Stimulated activated CD4-positive, alpha-beta T cell treated with anti-CD3 and anti-CD28 coated beads, Interleukin-4, amount 100 ng/mL, for 4 hours (primary cell): ENCODE results near the gene ERBB4.
"Not testable (repeated sequence)": the region's sequence is repeated elsewhere in the genome, so short reads cannot be mapped to it uniquely, and the experiment has no call there.

Source experiments
- DNase-seq, 2 experiments: peaks; one replicate each; pipeline ENCODE4 v3.0.0-alpha.2; 2020

ERBB4 gene

GRCh38 chr2:212193803-212194202 lies 344.8 kb downstream of the ERBB4 start:
- DNase-seq, result no peak

- no peak for DNase-seq
These were observed 345.5 kb downstream of the ERBB4 start for GRCh38 chr2:212193056-212193455.

- DNase-seq, result not testable (repeated sequence)
These were observed 347.2 kb downstream of the ERBB4 start for GRCh38 chr2:212191438-212191837.

- DNase-seq, result no peak
These were observed 352.4 kb downstream of the ERBB4 start for GRCh38 chr2:212186166-212186565.

DNA sequence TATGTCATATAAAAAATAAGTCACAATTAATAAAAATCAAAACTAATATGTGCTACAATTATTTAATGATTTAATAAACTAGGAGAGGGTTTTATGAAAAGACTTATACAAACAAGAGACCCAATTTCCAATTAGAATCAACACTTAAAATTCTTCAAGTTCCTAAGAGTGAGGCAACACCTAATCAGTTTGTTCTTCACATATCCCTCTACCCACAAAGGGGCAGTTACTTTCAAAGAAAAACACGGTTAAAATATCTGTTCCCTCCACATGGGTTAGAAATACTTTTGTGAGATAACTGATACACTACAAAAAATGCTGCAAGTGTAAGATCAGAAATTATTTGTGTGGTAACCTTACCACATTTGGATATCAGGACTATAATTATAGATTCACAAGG lies 357.0 kb downstream of the ERBB4 start:
- no peak for DNase-seq

DNA sequence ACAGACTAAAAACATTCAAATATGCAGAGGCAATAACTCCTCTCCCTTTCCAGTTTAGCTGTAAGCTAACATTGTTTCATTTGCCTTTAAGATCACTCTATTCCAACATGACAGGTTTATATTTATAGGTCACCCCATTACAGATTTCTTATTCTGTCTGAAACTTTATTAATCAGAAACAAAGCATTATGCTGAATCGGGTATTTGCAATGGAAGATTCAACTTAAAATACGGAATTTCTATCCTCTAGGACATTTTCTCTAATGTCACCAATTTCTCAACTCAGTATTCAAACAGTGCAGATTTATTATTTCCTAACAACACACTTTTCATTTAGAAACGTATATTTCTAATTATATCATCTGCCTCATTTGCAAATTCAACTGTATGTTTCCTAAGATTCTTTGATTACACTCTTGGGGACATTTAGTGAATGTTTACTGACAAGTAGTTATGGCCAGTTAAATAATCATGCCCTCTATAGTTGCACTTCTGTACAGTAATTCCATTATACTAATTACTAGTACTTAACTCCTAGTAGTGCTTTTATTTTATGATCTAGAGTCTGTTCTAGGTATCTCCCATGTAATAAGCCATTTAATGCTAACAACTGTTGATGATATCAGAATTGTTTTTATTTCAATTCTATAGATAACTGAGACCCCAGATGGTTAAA lies 358.1 kb downstream of the ERBB4 start:
- no peak for DNase-seq

GRCh38 chr2:212177724-212178123 lies 360.9 kb downstream of the ERBB4 start:
- no peak for DNase-seq

GRCh38 chr2:212176151-212176550 lies 362.5 kb downstream of the ERBB4 start:
- DNase-seq, result no peak

GRCh38 chr2:212173756-212174510 lies 364.7 kb downstream of the ERBB4 start:
- no peak for DNase-seq

GRCh38 chr2:212173331-212173730 lies 365.3 kb downstream of the ERBB4 start:
- DNase-seq, result no peak

DNA sequence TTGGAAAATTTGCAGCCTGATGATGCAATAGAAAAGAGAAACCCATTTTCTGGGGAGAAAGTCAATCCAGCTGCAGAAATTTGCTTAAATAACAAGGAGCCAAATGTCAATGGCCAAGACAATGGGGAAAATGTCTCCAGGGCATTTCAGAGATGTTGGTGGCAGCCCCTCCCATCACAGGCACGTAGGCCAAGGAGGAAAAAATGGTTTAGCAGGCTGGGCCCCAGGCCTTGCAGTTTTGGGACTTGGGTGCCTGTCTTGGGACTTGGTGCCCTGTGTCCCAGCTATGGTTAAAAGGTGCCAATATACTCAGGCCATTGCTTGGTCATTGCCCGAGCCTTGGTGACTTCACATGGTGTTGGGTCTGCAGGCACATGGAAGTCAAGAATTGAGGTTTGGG lies 368.2 kb downstream of the ERBB4 start:
- DNase-seq, result no peak

GRCh38 chr2:212158081-212158480 lies 380.5 kb downstream of the ERBB4 start:
- no peak for DNase-seq

DNA sequence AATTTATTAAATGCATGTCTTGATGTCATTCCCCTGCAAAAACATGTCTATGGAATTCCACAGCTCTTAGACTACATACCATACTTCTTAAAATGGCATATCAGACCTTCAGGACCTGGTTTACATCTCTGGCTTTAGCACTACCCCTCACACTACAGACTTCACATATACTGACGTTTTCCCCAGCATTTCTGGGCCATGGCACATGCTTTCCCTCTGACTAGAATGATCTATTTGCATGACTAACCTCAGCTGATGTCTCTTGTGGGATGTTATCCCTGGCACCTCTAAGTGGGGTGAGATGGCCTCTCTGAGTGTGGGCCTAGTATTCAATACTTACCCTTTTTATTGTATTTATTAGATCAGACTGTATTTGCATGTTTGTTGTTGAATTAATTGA lies 381.6 kb downstream of the ERBB4 start:
- DNase-seq, result no peak

DNA sequence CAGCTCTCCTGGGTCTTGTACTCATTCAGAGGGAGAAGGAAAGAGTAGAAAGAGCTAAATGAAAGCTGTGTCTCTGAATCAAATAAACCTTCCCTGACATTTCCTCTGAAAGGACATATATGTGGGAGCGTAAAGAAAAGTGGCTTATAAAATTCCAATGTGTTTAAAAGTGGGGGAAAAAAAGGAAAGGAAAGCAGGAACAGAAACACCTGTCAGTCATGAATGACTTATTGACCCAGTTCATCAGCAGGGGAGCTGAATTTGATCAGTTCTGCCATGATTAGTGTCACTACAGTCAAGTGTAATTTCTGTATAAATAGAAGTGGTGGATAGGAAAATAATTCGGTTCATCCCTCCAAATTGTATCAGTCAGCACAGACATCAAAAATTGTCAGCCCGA lies 382.5 kb downstream of the ERBB4 start:
- no peak for DNase-seq

GRCh38 chr2:212154477-212154878 lies 384.1 kb downstream of the ERBB4 start:
- no peak for DNase-seq

DNA sequence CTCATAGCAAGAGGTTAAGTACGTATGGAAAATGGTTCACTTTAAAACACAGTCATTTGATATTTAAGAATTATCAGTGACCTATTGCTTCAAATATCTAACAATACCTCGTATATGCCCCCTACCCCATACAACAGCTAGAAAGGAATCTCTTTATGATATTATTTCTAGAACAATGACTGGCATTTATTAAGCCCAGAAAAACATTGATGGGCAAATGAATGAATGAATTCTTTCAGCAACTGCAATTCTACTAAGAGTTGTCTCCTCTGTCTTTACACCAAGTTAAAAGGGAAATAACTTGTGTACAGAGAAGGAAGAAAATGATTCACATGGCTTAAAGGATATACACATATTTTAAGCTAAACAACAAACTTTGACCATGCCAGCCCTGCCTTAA lies 384.7 kb downstream of the ERBB4 start:
- no peak for DNase-seq

DNA sequence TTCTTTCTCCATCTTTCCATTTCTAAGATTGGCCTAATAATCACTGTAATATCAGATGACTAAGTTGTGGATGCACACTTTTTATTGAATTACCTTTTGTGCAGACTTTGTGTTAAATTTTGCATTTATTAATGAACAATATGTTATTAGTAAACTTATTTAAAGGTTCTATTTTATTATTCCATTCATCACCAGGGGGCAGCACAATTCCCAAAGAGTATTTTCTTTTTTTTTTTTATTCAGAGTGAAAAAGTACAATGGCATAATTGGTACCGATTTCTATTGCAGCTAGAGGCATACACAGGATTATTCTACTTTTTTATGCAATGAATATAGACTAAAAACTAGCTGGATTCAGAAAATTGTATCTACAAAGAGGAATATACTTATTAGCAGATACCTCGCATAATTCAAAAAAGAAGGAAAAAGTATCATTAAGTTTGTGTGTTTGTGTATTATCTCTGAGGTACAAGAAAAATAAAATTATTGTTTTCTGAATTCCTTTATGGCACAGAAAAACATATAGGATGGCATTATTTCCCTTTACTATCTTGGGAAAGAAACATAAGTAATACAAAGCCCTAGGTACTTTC lies 390.6 kb downstream of the ERBB4 start:
- no peak for DNase-seq

DNA sequence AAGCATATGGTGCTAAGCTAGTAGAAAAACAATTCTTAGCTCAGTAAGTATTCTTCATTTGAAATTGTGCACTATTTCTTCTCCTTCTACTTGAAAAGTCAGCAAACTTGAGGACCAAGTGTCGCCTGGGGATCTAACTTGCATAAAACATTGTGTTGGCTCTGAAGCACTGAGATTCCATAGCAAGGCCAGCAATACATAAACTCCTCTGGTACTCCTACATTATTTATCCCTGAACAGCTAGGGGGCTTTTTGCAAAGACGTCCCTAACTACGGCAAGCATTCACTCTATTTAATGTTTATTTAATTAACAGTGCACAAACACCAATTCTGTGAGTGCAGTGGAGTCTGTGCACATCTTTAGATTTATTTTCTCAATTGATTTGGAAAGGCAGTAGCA lies 392.2 kb downstream of the ERBB4 start:
- DNase-seq, result no peak

DNA sequence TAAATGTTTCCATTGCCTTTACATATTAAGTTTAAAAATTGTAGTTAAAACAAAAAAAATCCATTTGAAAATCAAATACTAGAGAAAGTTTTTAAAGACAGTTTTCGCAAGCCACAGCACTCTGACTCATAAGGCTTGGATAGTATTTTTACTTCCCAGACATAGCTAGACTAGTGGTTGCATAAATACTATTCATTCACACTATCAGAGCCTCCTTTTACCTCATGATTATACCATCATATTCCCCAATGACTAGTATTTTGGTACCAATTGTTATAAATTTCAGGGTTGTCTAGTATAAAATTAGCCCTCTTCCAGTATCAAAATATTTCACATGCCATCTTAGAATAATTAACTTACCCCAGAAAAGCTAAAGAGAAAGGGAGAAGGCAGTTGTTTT lies 393.5 kb downstream of the ERBB4 start:
- no peak for DNase-seq

GRCh38 chr2:212142631-212143030 lies 396.0 kb downstream of the ERBB4 start:
- DNase-seq, result no peak

DNA sequence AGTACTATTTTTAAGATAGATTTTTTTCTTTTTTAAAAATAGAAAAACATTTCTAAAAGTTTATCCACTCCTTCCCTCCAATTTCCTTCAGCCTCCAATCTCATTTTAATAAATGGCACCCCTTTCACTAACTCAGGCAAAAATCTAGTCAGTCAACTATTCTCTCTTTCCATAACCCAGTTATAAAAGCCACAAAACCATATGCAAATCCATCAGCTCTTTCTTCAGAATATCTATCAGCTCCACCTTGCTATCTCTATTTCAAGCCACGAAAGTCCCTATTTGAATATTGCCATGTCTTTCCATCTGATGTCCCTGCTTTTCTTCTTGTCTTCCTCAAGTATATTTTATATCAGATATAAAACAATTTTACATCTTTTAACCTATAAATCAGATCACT lies 397.1 kb downstream of the ERBB4 start:
- no peak for DNase-seq

DNA sequence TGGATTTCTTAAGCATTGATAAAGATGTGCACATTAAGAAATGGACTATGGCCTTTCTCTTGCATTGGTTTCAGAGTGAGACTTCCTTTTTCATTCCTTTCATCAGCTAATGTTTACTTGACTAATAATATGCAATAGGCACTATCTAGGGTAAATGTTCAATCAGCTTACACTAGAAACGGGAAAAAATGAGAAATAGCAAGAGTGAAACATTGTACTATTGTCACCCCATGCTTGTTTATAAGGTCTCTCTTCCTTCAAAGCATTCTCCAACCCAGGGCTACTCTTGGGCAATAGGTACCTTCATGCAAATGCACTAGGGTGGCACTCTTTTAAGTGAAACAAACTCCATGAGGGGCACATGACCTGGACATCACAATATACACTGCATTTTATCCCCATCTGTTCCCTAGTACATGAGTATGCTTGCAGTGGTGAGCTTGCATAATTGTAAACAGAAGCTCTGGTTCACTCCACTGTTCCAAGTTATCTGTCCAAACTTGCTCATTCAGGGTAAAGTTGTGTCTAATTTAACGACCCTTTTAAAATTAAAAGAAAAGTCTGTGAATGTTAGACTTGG lies 402.3 kb downstream of the ERBB4 start:
- DNase-seq, result no peak

GRCh38 chr2:212135739-212136138 lies 402.9 kb downstream of the ERBB4 start:
- no peak for DNase-seq

DNA sequence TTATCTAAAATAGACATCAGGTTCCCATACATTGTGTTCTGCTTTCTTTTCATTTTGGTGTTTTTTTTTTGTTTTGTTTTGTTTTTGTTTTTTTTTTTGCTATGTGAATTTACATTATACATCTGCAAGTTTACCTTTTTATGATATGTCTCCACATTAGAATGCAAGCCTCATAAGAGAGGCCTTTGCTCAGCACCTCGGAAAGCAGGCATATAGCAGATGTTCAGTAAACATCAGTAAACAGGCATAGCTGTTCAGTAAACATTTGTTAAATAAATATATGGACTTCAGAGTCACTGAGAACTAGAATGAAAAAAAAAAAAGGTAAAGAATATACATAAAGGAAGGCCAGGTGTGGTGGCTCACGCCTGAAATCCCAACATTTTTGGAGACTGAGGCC lies 405.3 kb downstream of the ERBB4 start:
- no peak for DNase-seq
